ENCODE data around the gene RPL23.

Gene RPL23

DNA sequence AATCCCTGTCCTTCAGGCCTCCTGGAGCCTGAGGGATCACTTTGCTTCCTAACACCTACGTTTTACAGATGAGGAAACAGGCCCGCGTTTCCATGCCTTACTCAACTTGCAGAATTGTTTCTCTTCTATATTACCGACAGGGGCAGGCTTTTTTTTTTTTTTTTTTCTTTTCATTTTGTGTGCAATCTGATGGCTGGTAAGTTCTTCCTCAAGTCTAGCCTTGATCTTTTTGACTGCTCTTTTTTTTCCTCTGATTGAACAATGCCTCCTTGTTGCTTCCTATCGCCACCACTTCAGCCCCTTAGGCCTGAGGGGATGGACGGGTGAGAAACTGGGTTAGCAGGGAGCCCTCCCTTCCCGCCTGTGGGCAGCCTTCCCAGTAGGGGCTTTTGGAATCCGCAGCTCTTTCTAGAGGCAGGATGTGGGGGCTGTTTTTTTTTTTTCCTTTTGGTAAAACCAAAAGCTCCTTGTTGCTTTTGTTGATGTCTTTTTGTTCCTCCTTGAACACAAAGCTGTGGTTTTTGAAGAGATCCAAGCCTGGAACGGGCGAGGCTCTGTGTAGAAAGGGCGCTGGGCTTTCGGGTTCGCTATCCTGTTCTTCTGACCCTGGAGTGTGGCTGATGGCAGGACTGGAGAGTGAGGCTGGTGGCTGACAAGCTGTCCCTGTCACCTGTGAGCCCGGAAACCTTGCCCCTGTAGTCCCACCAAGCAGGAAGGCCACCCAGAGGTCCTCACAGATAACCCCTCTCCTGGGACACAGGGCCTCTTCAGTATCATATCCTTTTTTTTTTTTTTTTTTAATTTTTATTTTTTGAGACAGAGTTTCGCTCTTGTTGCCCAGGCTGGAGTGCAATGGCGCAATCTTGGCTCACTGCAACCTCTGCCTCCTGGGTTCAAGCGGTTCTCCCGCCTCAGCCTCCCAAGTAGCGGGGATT is 30.3 kb upstream of the RPL23 start:
- no peak for DNase-seq (ENCODE audit: low spot score)

DNA sequence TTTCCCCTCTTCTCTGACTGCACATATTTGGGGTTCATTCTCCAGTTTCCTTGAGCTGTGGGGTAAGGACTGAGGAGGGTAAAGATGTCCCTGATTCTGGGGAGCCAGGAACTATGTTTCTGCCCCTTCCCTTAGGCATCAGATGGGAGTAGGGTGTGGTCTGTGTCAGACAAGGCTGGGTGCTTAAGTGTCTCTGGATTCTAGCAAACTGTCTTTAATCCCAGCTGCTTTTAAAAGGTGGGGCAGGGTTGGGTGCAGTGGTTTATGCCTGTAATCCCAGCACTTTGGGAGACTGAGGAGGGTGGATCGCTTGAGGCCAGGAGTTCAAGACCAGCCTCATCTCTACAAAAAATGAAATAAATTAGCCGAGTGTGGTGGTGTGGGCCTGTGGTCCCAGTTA is 29.3 kb upstream of the RPL23 start:
- no peak for DNase-seq (ENCODE audit: low spot score)

DNA sequence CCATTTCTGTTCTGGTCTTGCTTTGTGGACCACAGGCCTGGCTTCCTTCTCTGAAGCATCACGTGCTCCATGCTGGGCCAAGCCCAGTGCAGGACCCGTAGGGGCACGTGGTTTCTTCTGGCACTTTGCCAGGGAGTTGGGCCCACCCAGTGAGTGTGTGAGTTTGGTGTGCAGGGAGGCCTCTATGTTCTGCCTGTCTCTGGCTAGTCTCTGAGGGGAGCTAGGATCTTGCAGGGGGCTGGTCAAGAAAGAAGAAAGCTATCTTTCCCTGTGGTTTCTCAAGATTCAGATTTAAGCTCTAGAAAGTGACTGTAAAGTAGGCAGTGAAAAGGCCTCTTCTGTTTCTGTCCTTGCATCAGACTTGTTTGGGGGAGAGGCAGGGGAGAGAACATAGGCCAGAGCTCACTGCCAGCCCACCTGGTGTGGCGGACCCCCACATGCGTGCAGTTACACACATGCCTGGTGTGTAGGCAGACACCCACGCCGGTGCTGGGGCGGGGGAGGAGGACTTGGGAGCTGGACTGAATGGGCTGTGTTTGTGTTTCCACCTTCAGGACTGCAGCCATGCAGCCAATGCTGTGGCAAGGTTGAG is 28.2 kb upstream of the RPL23 start:
- peak; percentile 55 for DNase-seq (ENCODE audit: low spot score)

DNA sequence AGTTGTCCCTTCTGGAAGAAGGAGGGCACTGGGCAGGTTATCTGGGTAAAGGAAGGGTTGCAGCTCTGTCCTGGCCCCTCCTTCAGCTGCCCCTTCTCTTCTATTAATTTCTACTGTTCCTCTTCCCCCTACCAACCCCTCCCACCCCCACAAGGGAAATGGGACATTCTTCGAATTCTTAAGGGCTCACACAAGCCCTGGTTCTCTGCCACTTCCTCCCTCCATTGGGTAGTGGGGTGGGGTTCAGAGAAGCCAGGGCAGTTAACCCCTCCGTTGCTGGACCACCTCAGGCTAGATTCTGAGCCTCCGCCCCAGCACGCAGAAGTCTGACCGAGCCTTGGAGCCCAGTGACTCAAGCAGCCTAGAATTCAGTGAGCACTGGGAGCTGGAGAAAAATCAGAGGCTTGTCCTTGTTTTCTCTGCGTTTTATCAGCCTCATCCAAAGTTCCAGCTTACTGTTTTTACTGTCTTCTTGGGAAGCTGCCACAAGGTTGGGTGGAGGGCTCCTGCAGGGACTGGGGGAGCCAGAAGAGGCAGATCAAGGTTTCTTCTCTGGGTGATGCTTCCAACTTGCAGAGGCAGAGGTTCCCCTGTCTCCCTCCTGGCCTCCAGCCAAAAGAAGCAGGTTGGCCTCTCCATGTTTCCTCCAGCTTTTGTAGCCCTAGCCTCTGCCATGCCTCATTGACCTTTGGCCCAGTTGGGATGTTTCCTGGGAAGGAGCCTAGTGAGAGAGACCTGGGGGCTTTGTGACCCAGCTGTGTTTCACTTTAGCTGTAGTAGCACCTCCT is 26.6 kb upstream of the RPL23 start:
- DNase-seq (ENCODE audit: low spot score): peak; percentile 95

DNA sequence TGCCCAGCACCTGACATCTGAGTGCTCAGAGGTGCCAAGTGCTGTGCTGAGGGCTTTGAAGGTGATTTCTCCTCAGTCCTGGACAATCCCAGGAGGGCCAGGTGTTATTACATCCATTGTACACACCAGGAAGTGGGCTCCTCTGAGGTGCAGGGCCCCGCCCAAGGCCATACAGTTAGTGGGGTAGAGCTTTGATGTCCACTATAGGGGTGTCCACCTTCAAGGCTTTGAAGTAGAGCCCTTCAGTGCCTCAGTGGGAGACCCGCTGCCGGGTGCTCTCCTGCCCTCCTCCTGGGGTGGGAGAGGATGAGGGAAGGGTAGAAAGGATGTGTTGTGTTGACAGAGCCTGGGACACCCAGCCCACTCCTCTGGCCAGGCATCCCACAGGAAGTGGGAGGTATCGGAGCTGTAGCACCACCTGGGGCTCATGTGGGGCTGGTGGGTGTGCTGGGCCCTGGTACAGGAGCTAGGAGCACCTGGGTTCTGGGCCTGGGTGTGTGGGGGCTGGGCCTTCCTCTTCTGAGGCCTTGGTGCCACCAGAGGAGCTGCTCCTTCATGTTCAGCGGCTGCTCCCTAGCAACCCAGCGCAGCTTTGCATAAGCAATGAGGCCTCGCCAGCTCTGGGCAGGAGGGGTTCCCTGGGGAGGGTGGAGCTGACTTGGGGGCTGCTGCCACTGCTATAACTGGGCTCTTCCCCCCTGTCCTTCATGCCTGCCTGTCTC is 23.8 kb upstream of the RPL23 start:
- DNase-seq (ENCODE audit: low spot score): no peak

DNA sequence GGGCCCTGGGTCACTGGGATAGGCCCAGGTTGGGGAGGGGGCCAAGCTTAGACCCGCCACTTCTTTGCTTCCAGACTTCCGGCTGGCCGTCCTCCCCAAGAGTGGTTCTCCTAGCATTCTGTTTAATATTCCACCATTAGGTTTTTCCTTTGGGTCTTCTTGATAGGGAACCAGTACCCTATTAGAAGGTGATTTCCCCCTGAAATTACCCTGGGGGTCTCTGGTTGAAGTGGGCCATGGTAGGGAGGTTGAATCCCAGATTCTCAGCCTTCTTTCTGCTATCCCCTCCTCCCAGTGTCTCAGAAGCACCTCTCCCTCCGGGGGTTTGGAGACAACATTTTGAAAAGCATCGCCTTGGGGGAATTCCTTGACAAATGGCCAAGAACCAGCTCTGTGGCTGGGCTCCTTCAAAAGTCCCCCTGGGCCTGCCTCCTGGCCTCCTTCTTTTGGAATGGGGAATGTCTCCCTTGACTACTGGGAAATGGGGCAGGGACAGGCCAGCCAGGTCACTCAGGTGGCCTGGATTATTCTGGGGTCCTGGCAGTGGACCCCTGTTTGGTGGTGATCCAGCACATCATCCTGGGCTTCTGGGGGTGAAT is 22.1 kb upstream of the RPL23 start:
- DNase-seq (ENCODE audit: low spot score): no peak

DNA sequence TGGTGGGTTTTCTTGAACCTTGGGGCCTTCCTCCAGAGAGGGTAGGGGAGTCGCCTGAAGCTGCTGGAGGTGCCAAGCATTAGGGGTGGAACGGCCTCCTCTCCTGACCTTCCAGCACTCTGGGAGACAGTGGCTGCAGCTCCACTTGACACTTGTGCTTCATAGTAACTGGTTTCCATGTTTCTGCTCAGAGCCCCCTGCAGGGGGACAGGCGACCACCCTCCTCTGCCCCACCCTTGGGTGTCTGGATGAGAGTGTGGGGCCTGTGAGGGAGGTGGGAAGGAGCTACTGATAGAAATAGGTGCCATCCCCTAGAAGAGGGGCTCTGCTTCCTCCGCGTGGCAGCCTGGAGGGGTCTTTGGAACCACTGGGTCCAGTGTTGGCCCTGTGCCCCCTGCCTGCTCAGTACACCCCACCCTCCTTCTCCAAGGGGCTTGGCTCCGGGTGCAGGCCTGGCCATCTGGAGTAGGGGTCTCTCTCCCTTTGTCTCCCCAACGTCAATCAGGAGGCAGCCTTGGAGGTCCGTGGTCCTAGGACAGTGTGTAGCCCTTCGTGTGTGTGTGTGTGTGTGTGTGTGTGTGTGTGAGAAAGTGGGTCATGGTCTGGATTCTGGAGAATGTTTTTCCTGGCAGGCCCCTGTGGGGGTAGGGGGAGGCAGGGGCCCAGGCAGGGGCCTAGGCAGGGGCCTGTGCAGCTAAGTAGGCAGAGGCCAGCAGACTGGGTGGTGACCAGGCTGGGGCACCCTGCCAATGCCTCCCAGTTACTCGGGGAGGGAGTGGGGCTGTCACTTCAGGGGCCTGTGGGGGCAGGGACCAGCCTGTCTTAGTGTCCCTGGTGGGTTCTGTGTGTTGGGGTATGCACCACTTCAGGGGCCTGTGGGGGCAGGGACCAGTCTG is 21.2 kb upstream of the RPL23 start:
- no peak for DNase-seq (ENCODE audit: low spot score)

DNA sequence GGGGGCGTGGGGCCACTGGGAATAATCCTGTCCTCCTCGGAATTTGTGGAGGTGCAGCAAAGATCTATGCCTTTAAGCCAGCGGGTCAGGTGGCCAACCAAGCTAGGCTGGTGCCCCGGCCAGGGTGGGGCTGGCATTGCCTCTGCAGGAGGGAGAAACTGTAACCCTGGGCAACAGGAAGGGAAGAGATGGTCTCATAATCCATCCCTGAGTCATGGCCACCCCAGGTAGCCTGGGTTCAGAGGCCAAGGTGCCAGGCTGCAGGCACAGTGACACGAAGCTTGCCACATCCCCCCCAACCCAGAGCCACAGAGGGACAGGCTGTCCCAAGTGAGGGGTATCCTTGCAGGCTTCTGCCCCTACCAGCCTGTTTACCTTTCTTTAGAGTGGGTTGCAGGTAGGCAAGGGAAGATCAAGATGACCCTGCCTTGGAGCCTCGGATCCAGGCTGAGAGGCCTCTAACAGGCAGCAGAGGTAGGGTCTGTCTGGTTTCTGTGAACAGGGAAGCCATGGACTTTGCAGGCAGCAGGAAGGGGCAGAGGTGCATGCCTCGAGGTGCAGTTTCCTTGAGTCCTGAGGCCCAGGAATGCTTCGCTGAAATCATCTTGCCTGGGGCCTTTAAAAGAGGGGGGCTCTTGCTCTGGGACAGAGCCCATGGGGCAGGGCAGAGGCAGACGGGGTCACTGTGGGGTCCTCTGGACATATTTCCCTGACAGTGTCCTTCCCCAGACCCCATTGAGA is 20.3 kb upstream of the RPL23 start:
- peak; percentile 86 for DNase-seq (ENCODE audit: low spot score)

DNA sequence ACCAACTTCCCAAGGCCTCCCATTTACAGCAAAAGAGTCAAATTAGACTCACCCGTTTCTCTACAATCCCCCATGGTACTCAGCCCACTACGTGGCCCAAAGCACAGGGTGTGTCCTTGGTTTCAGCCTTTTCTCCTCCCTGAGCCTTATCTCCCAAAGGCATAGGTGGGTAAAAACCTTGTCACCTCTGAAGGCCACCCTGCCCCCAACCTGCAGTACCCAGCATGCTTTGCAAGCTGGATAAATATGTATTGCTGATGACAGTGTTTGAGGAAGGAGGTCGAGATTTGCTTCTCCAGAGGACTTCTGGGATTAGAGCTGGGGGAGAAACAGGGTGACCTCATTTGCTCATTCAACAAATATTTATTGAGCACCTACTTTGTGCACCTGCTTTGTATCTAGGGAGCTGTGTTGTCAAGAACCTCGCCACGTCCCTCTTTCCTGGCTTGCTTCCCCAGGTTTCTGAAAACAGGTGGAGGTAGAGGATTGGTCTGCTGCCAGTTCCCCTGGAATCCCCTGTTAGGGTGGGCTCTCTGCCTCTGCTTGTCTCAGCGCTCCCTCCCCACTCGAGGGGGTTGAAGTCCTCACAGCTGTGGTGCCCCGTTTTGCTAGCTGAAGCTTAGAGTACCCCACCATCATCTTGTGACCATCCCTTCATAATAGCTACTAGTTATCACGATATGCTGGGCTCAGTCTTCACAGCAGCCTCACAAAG is 19.3 kb upstream of the RPL23 start:
- peak; percentile 57 for DNase-seq (ENCODE audit: low spot score)

DNA sequence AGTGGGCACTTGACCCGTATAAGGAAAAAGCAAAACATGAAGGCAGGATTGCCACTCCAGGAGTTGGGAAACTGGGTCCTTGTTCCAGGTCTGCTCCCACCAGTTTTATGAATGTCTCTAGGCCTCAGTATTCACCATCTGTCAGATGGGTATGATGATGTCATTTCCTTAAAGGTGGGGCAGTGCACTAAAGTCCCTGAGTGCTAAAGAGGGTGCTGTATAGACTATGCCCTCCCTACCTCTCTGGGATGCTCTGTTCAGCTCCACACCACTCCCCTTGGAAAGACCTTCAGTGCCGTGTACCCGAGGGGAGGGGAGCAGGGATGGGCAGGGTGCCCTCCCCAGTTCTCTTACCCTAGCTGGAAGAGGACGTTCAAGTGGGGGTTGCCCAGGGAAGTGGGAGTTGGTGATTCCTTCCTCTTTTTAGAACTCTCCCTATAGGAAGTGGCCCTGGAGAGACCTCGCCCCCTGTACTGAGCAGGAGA is 18.5 kb upstream of the RPL23 start:
- DNase-seq (ENCODE audit: low spot score): no peak

DNA sequence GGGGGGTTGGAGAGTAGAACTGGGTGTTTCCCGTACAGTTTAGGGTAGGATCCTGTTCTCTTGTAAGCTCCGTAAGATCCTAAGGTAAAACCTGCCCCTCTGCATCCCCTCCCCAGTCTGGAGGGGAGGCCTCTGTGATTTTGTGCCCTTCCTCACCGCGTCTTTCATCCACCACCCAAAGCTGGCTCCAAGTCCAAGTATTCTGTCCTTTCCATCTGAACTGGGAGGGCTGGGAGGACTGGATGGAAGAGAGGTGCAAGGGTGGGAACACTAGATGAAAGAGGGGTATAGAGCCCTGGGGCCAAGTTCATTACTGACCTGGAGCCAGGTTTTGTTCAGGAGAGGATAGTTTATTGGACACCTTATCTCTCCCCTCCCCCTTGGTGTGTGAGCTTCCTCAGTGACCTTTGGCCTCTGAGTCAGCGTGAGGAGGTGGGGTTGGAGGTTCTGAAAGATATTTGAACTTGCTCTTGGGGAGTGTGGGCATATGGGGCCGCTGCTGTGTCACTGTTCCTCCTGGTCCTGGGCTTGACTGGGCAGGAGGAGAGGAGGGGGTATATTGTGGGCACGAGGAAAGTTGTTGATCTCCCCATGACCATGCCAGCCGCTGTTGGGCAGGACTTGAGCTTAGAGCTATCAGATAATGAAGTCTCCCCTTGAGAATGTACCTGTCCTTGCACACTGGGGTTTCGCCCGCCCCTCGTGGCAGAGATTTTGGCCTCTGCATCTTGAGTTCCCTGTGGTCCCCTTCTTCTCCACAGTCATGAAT is 17.9 kb upstream of the RPL23 start:
- peak; percentile 90 for DNase-seq (ENCODE audit: low spot score)

DNA sequence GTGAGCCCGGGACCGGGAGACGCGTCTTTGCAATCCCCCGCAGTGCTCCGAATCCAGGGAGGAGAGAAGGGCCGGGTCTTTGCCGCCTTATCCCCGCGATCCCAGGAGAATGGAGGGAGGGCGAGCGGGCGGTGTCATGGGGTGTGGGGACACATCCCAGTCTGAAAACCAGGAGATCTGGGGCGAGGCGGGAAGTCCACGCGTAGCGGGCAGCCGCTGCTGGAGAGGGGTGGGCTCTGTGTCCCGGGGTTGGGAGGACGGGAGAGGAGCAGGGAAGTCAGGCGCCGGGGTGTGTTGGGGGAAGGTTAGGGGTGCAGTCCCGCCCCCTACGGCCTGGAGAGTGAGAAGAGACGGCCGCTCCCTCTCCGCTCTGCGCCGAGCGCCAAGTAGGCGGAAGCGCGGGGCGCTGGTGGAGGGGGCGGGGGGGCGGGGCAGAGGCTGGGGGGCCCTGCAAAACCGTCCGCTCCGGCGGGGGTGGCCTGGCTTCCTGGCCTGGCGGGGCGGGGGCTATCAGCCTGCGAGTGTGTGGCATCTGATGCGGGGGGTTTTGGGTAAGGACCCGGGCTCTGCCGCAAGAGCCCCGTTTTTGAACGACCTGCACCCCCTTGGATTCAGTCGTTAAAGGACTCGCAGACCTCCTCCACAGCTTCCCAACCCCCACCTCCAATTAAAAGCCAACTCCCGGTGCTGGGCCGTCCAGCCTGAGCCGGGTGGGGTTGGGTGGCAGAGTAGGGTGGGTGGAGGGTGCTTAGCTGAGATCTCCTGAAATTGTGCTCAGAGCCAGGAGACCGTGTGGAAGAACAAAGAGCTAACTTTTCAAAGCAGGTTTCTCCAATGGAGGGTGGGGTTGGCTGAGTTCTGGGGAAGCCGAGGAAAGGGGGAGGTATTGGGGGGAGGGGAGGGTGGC is 17.0 kb upstream of the RPL23 start:
- DNase-seq (ENCODE audit: low spot score): peak; percentile 61

DNA sequence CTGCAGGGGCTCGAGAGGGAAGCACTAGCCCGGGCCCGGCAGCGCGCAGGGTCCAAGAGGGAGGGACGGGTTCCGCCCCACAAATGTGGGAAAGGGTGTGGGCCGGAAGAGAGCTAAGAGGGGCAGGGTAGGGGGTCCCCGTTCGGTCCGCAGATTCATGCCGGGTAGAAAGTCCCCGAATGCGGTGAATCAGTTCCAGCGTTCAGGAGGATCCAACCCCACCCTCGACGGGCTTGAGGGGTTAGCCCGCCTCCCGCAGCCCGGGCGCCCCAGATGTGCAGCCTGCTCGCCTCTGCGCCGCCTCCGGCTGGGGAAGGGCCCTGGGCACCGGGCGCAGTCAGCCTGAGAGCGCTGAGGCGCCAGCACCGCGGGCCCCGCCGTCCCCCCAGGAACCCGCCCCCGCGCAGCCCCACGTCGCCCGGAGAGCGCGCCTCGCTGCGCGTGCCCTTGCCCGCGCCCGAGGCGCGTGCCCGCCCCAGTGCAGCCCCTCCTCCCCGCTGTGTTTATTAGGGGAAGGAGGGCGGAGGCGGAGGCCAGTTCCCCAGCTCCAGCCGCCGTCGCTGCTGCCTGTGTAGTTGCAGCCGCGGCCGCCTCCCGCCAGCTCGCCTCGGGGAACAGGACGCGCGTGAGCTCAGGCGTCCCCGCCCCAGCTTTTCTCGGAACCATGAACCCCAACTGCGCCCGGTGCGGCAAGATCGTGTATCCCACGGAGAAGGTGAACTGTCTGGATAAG is 16.2 kb upstream of the RPL23 start, which contains the start of gene LASP1:
TSS of gene LASP1 (plus strand) at position 533 of the 733 bp plus-strand sequence. CDS start at position 665, 132 bp downstream.
- DNase-seq (ENCODE audit: low spot score): peak; percentile 92

DNA sequence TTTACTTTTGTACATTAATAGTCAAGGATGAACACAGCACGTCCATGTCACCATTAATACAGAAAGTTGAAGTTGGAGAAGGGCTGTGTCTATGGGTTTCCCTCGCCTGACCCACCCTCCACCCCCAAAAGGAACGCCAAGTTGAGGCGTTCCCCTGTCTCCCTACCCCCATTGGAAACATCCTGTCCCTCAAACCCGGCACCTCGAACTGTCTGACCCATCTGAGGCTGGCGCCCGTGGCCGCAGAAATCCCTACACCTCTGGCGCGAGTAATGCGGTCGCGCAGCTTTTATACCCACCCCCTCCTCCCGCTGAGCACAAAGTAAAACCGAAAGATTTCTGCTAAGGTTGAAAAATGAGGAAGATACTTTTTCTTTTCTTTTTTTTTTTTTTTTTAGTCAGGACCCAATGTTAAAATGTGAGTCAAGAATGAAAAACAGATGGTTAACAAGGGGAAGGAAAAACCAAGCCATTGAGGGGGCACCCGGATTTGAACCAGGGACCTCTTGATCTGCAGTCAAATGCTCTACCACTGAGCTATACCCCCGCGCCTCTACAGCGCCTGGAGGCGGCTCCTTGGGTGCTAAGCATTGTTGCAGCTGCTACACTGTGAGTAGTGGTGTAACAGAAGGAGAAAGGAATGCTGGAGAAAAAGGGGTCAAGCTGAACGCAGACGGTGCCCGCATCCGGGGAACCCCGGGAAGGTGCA is 15.4 kb upstream of the RPL23 start:
- DNase-seq (ENCODE audit: low spot score): peak; percentile 91

DNA sequence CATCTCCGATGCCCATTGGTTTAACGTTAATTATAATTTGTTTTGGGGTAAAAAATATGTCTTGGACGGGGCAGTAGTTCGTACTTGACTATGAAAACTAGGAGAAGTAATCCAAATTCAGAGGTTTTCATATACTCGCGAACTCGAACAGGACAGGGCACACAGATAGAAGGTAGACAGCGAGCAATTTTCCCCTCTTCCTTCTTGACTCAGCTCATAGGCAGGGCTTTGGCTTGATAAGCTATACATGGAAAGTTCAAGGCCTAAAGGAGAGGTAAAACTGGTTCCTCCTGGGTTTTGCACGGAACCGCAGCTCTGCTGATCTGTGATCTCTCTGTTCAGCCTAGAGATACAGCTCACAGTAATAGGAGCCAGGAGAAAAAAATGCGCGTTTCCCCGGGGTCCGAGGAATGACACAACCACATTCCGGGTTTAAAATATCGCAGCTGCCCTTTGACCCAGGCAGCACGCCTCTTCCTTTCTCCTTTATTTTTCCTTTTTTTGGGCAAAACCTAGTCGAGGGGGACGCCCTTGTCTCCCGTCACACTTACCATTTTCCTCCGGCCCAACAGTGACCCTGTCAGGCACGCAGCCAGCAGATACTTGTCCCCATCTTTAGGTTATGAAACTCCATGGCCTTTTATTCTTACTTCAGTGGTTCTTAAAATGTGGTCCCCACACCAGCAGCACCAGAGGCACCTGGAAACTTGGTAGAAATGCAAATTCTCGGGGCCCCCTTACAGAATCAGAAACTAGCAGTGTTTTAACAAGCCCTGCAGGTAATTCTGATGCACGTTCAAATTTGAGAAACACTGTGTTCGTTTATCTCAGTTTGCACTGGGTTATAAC is 14.7 kb upstream of the RPL23 start:
- peak; percentile 48 for DNase-seq (ENCODE audit: low spot score)

Measured in kidney tubule cell (primary cell).